Muscle layer of colon (tissue), 2 donors: ENCODE measurements around the gene APCDD1.

Experiments
- H3K27ac ChIP-seq: one replicate; pipeline ENCODE4 v1.7.0; 2013; ENCODE audit warnings: low read depth, mild to moderate bottlenecking, low read length, moderate library complexity
- H3K27me3 ChIP-seq, 2 donors: one replicate each; pipeline ENCODE4 v1.7.0; 2013; ENCODE audit warnings: low read length in 2 of 2, mild to moderate bottlenecking in 2 of 2; ENCODE audit not compliant: insufficient read depth in 2 of 2, control insufficient read depth in 1 of 2
- H3K36me3 ChIP-seq: one replicate; pipeline ENCODE4 v1.7.0; 2013; ENCODE audit warnings: mild to moderate bottlenecking, low read length; ENCODE audit not compliant: insufficient read depth
- H3K4me1 ChIP-seq: one replicate; pipeline ENCODE4 v1.7.0; 2013; ENCODE audit warnings: mild to moderate bottlenecking, low read length; ENCODE audit not compliant: insufficient read depth
- H3K4me3 ChIP-seq, 2 donors: one replicate each; pipeline ENCODE4 v1.7.0; 2013; ENCODE audit warnings: low read length in 2 of 2, low read depth in 1 of 2, mild to moderate bottlenecking in 1 of 2, moderate library complexity in 1 of 2
- H3K9ac ChIP-seq: one replicate; pipeline ENCODE4 v1.7.0; 2013; ENCODE audit warnings: low read length
- H3K9me3 ChIP-seq: one replicate; pipeline ENCODE4 v1.7.0; 2013; ENCODE audit warnings: mild to moderate bottlenecking, low read length
- donor health status: abdominal sarcoma.
- donor health status: Adenocarcinoma of cecum.

APCDD1 gene

DNA sequence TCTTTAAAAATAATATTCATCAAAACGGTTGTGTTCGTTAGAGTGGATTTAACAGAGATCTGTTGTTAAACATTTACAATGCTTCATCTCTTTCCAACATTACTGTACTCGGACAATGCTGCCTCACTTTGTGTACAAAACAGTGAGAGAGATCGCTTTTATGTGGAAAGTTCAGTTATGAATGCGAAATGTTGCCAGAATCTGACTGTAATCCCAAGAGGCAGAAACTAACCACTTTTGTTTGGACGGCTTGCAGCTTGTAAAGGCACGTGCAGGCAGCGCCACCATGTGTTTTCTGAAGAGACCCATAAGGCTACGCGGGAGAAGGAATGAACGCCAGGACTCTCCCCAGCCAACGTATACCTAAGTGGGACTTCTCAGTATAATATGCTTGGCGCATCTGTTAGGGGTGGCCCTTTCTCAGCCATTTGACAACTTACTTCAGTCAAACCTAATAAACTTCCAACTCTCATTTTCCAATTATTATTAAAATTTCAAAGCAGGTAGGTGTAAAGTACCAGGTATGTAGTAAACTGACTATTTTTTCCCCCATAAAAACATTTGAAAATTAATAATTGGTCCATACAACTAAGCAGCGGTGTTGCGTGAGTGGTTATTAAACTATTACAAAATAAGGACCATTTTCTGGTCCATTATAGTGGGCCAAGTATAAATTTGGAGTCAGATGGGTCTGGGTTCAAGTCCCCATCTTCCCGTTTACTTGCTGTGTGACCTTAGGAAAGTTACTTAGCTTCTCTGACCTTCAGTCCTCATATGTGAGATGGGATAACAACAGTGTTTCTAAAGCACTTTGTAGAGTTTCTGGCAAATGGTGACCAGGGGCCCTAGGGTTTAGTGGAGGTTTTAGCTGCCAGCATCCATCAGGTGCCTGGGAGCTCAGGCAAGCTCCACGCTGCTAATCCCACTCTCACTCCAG is 65.8 kb downstream of the APCDD1 start:
- H3K9ac ChIP-seq, result no peak overlapping the region
- H3K27me3 ChIP-seq, result no peaks in the 10 kb centered on the region
- no peak overlapping the region for H3K27ac ChIP-seq

DNA sequence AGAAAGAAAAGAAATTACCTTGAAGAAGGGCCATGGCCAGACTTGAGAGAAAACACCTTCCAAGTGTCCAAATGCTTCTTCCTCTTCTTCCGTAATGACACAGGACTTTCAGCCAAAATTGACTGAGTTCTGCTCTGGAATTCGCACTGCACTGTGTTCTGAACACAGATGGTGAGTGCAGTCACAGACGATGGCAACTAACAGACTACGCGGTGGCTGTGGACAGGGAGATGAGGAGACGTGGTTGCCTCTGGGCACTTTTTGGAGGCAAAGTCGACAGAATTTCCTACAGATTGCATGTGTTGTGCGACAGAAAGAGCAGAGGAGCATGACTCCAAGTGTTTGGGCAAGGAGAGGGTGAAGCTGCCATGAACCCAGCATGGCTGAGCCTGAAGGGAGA is 67.1 kb downstream of the APCDD1 start:
- peaks cover 41% of the 10 kb centered on the region for H3K4me1 ChIP-seq
- no peak overlapping the region for H3K27ac ChIP-seq

More for the DNA sequence above, 65.8 kb downstream of the APCDD1 start:
- Histone ChIP-seq H3K36me3 (no peaks in the 10 kb centered on the region), H3K9me3 (no peaks in the 10 kb centered on the region), H3K4me1 (peaks cover 38% of the 10 kb centered on the region), H3K4me3 (no peak overlapping the region)

DNA sequence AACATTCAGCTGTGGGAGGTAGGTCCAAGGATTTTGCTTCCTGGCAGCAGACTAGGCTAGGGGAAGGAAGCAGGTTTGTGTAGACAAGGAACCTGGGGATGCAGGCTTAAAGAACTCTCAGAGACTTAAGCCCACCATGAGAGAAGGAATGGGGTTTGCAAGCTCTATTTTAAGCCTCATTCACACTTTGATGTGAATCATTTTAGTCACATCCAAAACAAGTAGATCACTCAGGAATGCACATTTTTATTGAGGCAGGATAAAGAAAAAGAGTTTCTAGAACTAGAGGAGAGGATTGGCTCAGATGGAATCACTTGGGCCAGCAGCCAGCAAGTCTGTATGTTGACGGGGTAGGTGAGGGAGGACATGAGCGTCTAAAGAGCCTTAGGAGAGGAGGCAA is 68.1 kb downstream of the APCDD1 start:
- H3K27ac ChIP-seq, result no peak overlapping the region
- no peak overlapping the region for H3K4me3 ChIP-seq
- H3K9ac ChIP-seq, result no peak overlapping the region
- no peaks in the 10 kb centered on the region for H3K36me3 ChIP-seq
- no peaks in the 10 kb centered on the region for H3K27me3 ChIP-seq
- H3K9me3 ChIP-seq, result no peaks in the 10 kb centered on the region
- H3K4me1 ChIP-seq, result peaks cover 48% of the 10 kb centered on the region

More for the DNA sequence above, 67.1 kb downstream of the APCDD1 start:
- Histone ChIP-seq H3K9ac (no peak overlapping the region), H3K4me3 (no peak overlapping the region), H3K9me3 (no peaks in the 10 kb centered on the region), H3K36me3 (no peaks in the 10 kb centered on the region), H3K27me3 (no peaks in the 10 kb centered on the region)

DNA sequence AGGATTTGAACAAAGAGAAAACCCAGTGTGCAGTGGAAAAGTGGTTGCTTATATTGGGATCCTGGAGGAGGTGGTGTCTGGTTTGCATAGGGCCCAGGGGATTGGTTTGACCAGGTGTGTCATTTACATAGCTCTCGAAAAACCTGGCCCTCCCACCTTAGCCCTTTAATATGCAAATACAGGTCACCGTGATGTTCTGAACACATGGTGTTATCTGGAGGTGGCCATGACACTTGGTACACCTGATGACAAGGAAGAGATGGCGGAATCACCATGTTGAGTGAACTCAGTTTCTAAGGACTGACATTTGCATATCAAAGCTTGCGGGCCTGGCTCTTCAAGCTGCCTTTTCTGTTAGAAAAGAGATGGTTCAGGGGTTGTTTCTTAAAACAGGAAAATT is 69.1 kb downstream of the APCDD1 start:
- H3K9me3 ChIP-seq, result no peaks in the 10 kb centered on the region
- H3K27ac ChIP-seq, result no peak overlapping the region
- no peaks in the 10 kb centered on the region for H3K27me3 ChIP-seq
- peaks cover 47% of the 10 kb centered on the region for H3K4me1 ChIP-seq
- no peak overlapping the region for H3K4me3 ChIP-seq
- H3K36me3 ChIP-seq, result no peaks in the 10 kb centered on the region
- H3K9ac ChIP-seq, result no peak overlapping the region

DNA sequence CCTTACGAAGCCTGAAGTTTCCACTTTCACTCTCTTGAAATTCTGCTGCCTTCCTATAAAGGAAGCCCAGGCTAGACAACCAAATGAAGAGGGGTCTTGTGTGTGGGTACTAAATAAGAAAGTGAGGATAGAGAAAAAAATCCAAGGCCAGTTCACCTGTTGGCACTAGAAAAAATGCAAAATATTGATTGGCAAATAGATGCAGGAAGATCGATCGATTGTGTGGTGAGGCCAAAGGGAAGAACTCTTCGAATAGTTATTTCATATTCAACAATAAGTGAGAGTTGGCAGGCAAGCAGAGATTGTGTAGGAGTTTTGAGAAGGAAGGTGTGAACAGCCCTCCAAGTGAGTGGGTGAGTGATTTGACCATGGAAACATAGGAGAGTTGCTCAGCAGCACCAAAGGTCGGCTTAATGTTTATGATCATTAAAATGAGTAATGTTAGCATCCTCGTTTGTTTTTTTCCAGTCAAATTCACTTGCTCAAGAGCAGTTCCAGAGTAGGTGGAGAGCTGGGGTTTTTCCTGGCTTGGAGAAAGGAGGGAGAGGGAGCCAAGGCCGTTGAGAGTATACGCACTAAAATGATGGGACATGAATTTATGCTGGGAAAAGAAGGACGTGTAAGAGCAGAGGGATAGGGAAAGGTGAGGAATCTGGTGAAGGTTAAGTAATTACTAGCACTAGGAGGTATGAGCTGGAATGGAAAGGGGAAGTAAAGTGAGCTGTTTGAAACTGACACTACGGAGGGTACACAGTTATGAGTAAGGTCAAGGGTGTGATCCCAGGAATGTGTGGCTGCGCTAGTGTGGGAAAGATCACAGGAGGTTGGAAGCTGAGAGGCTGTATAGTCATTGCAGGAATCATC is 70.3 kb downstream of the APCDD1 start:
- peak overlapping the region in 1 of 2 donors; percentile 99 for H3K4me3 ChIP-seq

DNA sequence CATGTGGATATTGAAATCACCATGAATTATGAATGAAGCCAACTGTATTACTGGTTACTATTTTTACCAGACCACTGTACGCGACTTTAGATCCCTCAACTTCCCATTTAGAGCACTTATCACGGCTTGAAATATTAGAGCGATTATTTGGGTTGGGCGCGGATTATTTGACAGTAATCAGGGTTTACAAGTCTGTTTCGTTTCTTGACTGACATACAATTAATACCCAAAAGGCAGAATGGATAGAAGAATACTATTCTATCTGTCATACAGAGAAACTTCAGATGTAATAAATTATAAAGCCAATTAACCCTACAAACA is 70.9 kb downstream of the APCDD1 start:
- Histone ChIP-seq H3K9me3 (no peaks in the 10 kb centered on the region), H3K4me3 (peak overlapping the region; percentile 98 to 99), H3K36me3 (no peaks in the 10 kb centered on the region), H3K27me3 (no peaks in the 10 kb centered on the region), H3K27ac (peak overlapping the region; percentile 50), H3K4me1 (peaks cover 32% of the 10 kb centered on the region), H3K9ac (peak overlapping the region; percentile 25)

More for the DNA sequence above, 70.3 kb downstream of the APCDD1 start:
- Histone ChIP-seq H3K9me3 (no peaks in the 10 kb centered on the region), H3K27ac (peak overlapping the region; percentile 25), H3K9ac (peak overlapping the region; percentile 25), H3K4me1 (peaks cover 35% of the 10 kb centered on the region), H3K27me3 (no peaks in the 10 kb centered on the region), H3K36me3 (no peaks in the 10 kb centered on the region)

DNA sequence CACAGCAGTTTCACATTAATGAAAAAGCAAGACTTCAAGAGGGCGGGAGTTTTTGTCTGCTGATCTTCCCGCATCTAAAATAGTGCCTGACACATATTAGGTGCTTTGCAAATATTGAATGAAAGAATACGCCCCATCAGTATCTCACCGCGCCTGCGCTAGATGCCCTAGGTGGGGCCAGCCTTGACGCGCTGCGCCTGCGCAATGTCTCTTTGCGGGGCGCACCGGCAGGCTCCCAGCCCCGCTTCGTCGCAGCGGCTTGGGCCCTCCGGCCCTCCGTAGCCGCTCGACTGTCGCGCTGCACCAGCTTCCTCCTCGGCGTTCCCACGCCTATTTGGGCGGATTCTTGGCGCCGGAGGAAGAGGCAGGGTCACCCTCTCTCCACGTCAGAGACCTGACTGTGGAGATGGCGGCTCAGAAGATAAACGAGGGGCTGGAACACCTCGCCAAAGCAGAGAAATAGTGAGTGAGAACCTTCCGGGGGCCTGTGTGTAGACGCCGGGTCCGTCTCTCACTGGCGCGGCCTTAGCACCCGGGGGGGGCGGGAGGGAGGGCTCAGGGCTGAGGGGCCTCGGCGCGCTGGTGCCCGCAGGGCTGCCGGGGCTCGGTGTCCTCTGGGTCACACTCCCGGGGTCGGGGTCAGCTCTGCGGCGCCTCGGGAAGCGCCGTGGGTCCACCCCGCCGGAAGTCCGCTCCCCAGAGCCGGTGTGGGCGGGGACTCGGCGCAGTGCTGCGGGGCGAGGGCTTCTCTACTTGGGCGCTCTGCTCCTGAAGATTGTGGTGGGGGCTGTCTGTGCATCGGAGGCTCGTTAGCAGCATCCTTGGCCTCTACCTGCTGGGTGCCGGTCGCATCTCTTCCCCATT is 71.5 kb downstream of the APCDD1 start, which contains the start of gene NAPG:
Gene NAPG, plus strand, starts transcription at position 331 of the 864 bp plus-strand sequence. Its CDS starts 76 bp downstream, at position 407.
- Histone ChIP-seq H3K4me1 (peaks cover 37% of the 10 kb centered on the region), H3K27me3 (no peaks in the 10 kb centered on the region), H3K27ac (peak within 1 kb of the TSS; percentile 73), H3K9me3 (no peaks in the 10 kb centered on the region), H3K9ac (peak within 1 kb of the TSS; percentile 81), H3K4me3 (peak within 1 kb of the TSS; percentile 98 to 99), H3K36me3 (no peaks in the 10 kb centered on the region)

DNA sequence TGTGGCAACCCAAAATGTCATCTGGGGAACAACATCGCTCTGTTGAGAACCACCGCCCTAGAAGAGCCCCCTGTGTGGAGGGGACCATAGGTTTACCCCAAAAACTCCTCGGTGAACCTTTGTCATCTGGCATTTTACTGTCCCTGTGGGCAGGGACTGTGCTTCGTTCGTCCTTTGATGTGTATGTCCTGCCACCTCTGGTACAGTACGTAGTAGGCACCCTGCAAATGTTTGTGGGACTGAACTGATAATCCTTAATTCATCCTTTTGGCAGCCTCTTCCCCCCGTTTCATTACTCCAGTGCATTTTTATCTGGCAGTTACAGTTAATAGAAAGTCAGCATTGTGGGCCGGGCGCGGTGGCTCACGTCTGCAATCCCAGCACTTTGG is 72.1 kb downstream of the APCDD1 start:
- no peaks in the 10 kb centered on the region for H3K9me3 ChIP-seq
- peaks cover 37% of the 10 kb centered on the region for H3K4me1 ChIP-seq
- peak overlapping the region; percentile 73 for H3K27ac ChIP-seq
- peak overlapping the region; percentile 98 to 99 for H3K4me3 ChIP-seq
- no peaks in the 10 kb centered on the region for H3K27me3 ChIP-seq
- peak overlapping the region; percentile 81 for H3K9ac ChIP-seq
- no peaks in the 10 kb centered on the region for H3K36me3 ChIP-seq

DNA sequence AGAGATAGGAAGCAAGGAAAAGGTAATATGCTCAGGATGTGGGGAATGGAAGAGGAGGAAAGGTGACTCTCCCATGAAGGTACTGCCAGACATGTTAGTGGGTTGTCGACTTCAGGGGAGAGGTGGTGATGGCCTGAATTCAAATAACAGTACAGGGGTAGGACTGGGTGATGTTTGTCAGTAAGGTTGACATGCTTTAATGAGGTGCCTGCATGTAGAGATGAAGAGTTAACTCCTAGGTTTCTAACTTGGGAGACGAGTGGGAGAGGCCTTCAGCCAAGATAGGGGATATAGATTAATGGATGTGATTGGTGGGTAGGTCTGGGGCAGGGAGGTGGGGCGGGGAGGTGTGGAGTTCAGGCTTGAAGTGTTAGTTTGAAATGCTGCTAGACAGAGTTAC is 74.0 kb downstream of the APCDD1 start:
- Histone ChIP-seq H3K9ac (no peak overlapping the region), H3K36me3 (no peaks in the 10 kb centered on the region), H3K4me3 (no peak overlapping the region), H3K27ac (no peak overlapping the region), H3K4me1 (peaks cover 37% of the 10 kb centered on the region), H3K9me3 (no peaks in the 10 kb centered on the region), H3K27me3 (no peaks in the 10 kb centered on the region)

DNA sequence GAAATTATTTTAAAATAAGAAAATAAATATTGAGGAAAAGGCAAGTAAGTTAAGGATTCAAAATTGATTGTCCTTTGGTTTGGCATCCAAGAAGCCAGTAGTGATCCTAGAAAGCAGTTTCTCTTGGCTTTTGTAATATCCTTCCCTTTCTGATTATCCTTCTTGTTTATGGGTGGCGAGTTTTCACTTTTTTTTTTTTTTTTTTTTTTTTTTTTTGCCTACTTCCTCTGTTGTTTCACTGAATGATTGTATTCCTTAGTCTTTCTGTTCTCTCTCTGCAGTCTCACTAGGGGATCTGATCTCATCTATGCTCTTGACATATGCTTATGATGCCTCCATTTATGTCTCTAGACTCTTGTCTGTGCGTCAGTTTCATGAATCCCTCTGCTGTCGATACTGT is 75.6 kb downstream of the APCDD1 start:
- Histone ChIP-seq H3K9me3 (no peaks in the 10 kb centered on the region), H3K27ac (no peak overlapping the region), H3K4me1 (peaks cover 26% of the 10 kb centered on the region), H3K9ac (no peak overlapping the region), H3K27me3 (no peaks in the 10 kb centered on the region), H3K4me3 (no peak overlapping the region), H3K36me3 (no peaks in the 10 kb centered on the region)

DNA sequence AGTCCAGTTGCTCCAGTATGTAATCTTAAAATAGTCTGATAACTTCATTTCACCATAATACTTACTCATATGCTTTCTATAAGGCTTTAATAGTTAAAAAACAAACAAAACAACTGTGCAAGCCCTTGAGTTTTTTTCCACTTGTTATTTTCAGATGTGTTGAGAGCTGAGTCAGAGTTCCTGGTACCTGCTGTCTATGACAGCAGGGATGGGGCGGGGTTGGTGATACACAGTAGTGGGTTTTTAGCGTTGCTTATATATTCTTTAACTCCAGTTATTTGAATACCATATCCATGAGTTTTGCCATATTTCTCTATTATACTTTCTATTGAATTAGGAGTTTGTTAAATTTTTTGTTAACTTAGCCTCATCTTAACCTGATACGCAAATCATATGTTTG is 76.4 kb downstream of the APCDD1 start:
- peaks cover 21% of the 10 kb centered on the region for H3K4me1 ChIP-seq
- no peak overlapping the region for H3K4me3 ChIP-seq
- no peak overlapping the region for H3K9ac ChIP-seq
- H3K36me3 ChIP-seq, result no peaks in the 10 kb centered on the region
- no peak overlapping the region for H3K27ac ChIP-seq
- H3K27me3 ChIP-seq, result no peaks in the 10 kb centered on the region
- H3K9me3 ChIP-seq, result no peaks in the 10 kb centered on the region
